ENCODE data around the gene HOXD3. TPM values are rescaled to one million over a fixed set of nuclear protein-coding genes. Genes with fewer than 3 reads are reported as not detected.

The HOXD3 gene
- total and polyA plus RNA-seq, 9 of the 15 experiments (the other 6 are each of a cell fraction or from before 2014, with no cell fraction given) = not detected

DNA sequence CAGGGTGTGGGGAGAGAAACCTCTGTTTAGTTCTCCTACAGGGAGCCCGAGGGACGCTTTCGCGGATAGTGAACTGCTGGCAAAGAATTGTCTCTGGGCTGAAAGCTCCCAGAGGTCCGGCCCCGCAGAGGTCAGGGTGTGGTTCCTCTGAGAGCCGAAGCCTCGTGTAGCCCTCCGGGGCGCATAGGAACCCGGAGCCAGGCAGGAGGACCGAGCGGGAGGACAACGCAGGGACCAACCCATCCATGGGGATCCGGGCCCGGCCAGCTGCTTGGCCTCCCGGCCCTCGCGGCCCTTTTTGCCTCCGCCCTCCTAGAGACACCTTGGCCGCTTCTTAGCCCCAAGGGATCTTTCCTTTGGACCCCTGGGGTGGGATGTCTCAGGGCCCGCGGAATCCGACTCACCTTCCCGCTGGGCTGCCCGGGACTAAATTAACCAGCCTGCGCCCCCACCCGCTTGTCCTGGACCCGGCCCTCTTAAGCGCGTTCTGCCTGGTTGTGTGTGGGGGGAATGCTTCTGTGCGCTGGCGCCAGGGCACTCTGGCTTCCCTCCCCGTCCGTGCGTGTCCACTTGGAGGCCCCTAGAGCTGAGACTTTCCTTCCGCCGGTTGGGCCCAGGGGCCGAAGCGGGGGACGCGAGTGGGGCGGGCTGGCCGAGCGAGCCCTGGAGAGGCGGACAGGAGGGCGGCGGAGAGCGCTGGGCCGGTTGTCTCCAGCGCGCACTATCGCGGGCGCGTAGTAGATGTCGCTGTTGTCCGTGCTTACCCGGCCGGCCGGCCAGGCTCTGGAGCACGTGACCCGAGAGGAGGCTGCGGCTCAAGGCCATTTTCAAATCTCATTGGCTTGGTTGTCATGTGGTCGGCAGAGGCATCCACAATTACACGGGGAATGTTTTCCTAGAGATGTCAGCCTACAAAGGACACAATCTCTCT, 41.0 kb upstream of the HOXD3 start, which contains the start of gene HOXD10:
HOXD10 (plus strand) TSS at position 896 of the 931 bp plus-strand sequence. CDS start 56 bp downstream, outside the sequence.
- no peaks in the 10 kb centered on the region for H3K79me2 ChIP-seq (ENCODE audit: control insufficient read depth, insufficient read depth, low read length)
- no peaks in the 10 kb centered on the region for H3K9me1 ChIP-seq (ENCODE audit: control insufficient read depth, insufficient read depth, low read length)
- DNase-seq (ENCODE audit: extremely low read depth in 1 of 4, low spot score in 3 of 4) (peak in 2 of 4 experiments; percentile 37 to 38), ATAC-seq (peak; percentile 78), FAIRE-seq (no peak)
- no peak within 1 kb of the TSS for H3K4me2 ChIP-seq (ENCODE audit: insufficient read depth, low read length)
- intact Hi-C loops (cut with micrococcal nuclease) (no loop called here), in situ Hi-C loops (cut with MboI) (no loop called here)
- no TSS peak for BruUV-seq (replicated peaks)
- H3K9ac ChIP-seq (ENCODE audit: insufficient read depth in 1 of 2, low read depth in 2 of 2, low read length in 2 of 2) = no peak within 1 kb of the TSS
- no peak within 1 kb of the TSS for H3K4me3 ChIP-seq
- H2AFZ ChIP-seq (ENCODE audit: low read depth, low read length) = no peak within 1 kb of the TSS
- POLR2A ChIA-PET = interaction anchor here (0.6 kb wide), 2 partner anchors 1076 to 1302 kb away, joined by 3 read pairs; no protein-coding TSS in a partner anchor
- peaks cover 76 to 80% of the 10 kb centered on the region in 2 experiments for H3K27me3 ChIP-seq (ENCODE audit: control insufficient read depth in 2 of 2, insufficient read depth in 2 of 2, low read length in 2 of 2)
- H3K27ac ChIP-seq (ENCODE audit: extremely low read depth, low read depth, low read length) = no peak within 1 kb of the TSS
- CTCF ChIA-PET (ENCODE audit: low intra/inter-chr PET ratio) = interaction anchor here (0.6 kb wide), 1 partner anchor 825 kb away, joined by 3 read pairs; no protein-coding TSS in a partner anchor
- H4K20me1 ChIP-seq (replicated peaks; ENCODE audit: control insufficient read depth, insufficient read depth, low read length) = no peaks in the 10 kb centered on the region; the same call in 1 of the 2 replicates
- H3K9me3 ChIP-seq (replicated peaks; ENCODE audit: control insufficient read depth, insufficient read depth, low read depth, low read length) = no peaks in the 10 kb centered on the region
- H3K36me3 ChIP-seq (ENCODE audit: control insufficient read depth, insufficient read depth, low read length) = no peaks in the 10 kb centered on the region
- H3K4me1 ChIP-seq (replicated peaks in 1 of 2; ENCODE audit: control insufficient read depth in 2 of 2, insufficient read depth in 2 of 2, low read length in 2 of 2) = peaks cover 0 to 19% of the 10 kb centered on the region in 2 experiments; a peak in 1 of 5 replicates
- WGBS (ENCODE audit: insufficient coverage, low coverage, missing lambda C conversion rate) = 12% methylated on average over 63 of the region's 66 CpGs
- TF ChIP-seq, protein P1, sequence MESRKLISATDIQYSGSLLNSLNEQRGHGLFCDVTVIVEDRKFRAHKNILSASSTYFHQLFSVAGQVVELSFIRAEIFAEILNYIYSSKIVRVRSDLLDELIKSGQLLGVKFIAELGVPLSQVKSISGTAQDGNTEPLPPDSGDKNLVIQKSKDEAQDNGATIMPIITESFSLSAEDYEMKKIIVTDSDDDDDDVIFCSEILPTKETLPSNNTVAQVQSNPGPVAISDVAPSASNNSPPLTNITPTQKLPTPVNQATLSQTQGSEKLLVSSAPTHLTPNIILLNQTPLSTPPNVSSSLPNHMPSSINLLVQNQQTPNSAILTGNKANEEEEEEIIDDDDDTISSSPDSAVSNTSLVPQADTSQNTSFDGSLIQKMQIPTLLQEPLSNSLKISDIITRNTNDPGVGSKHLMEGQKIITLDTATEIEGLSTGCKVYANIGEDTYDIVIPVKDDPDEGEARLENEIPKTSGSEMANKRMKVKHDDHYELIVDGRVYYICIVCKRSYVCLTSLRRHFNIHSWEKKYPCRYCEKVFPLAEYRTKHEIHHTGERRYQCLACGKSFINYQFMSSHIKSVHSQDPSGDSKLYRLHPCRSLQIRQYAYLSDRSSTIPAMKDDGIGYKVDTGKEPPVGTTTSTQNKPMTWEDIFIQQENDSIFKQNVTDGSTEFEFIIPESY (CRISPR knock-in tag; IDR thresholded peaks at IDR 0.05) = peak; percentile 79
- TF ChIP-seq, protein P2, sequence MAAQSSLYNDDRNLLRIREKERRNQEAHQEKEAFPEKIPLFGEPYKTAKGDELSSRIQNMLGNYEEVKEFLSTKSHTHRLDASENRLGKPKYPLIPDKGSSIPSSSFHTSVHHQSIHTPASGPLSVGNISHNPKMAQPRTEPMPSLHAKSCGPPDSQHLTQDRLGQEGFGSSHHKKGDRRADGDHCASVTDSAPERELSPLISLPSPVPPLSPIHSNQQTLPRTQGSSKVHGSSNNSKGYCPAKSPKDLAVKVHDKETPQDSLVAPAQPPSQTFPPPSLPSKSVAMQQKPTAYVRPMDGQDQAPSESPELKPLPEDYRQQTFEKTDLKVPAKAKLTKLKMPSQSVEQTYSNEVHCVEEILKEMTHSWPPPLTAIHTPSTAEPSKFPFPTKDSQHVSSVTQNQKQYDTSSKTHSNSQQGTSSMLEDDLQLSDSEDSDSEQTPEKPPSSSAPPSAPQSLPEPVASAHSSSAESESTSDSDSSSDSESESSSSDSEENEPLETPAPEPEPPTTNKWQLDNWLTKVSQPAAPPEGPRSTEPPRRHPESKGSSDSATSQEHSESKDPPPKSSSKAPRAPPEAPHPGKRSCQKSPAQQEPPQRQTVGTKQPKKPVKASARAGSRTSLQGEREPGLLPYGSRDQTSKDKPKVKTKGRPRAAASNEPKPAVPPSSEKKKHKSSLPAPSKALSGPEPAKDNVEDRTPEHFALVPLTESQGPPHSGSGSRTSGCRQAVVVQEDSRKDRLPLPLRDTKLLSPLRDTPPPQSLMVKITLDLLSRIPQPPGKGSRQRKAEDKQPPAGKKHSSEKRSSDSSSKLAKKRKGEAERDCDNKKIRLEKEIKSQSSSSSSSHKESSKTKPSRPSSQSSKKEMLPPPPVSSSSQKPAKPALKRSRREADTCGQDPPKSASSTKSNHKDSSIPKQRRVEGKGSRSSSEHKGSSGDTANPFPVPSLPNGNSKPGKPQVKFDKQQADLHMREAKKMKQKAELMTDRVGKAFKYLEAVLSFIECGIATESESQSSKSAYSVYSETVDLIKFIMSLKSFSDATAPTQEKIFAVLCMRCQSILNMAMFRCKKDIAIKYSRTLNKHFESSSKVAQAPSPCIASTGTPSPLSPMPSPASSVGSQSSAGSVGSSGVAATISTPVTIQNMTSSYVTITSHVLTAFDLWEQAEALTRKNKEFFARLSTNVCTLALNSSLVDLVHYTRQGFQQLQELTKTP (IDR thresholded peaks at IDR 0.05; ENCODE audit: low read depth in 1 of 2, partially characterized antibody in 2 of 2) = no peak
- TF ChIP-seq, protein P3, sequence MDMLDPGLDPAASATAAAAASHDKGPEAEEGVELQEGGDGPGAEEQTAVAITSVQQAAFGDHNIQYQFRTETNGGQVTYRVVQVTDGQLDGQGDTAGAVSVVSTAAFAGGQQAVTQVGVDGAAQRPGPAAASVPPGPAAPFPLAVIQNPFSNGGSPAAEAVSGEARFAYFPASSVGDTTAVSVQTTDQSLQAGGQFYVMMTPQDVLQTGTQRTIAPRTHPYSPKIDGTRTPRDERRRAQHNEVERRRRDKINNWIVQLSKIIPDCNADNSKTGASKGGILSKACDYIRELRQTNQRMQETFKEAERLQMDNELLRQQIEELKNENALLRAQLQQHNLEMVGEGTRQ (CRISPR knock-in tag; IDR thresholded peaks at IDR 0.05) = peak; percentile 86
- TF ChIP-seq, protein P4, sequence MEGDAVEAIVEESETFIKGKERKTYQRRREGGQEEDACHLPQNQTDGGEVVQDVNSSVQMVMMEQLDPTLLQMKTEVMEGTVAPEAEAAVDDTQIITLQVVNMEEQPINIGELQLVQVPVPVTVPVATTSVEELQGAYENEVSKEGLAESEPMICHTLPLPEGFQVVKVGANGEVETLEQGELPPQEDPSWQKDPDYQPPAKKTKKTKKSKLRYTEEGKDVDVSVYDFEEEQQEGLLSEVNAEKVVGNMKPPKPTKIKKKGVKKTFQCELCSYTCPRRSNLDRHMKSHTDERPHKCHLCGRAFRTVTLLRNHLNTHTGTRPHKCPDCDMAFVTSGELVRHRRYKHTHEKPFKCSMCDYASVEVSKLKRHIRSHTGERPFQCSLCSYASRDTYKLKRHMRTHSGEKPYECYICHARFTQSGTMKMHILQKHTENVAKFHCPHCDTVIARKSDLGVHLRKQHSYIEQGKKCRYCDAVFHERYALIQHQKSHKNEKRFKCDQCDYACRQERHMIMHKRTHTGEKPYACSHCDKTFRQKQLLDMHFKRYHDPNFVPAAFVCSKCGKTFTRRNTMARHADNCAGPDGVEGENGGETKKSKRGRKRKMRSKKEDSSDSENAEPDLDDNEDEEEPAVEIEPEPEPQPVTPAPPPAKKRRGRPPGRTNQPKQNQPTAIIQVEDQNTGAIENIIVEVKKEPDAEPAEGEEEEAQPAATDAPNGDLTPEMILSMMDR (IDR thresholded peaks at IDR 0.05 in 2 of 3, conservative IDR thresholded peaks at IDR 0.05 in 1 of 3; ENCODE audit: insufficient read depth in 2 of 3, low read depth in 1 of 3, low read length in 3 of 3) = peak in 2 of 3 experiments; percentile 25 to 31; a peak in 2 of 6 replicates

All from K562 (cell line).